ENCODE measurements around the gene KLHL41.
A peak's percentile ranks its signal among the peaks of the same experiment; 100 is the strongest.
"Not testable (repeated sequence)": the region's sequence is repeated elsewhere in the genome, so short reads cannot be mapped to it uniquely, and the experiment has no call there.

The KLHL41 gene

DNA sequence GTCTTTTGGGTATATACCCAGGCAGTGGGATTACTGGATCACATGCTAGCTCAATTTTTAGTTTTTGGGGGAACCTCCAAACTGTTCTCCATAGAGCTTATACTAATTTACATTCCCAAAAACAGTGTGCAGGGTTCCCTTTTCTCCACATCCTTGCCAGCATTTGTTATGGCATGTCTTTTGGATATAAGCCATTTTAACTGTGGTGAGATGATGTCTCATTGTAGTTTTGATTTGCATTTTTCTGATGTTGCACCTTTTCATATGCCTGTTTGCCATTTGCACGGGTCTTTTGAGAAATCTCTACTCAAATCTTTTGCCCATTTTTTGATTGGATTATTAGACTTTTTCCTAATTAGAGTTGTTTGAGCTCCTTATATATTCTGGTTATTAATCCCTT is 56.2 kb downstream of the KLHL41 start:
- FAIRE-seq (no peak), DNase-seq (ENCODE audit: extremely low spot score, insufficient read length, low read depth) (no peak)

DNA sequence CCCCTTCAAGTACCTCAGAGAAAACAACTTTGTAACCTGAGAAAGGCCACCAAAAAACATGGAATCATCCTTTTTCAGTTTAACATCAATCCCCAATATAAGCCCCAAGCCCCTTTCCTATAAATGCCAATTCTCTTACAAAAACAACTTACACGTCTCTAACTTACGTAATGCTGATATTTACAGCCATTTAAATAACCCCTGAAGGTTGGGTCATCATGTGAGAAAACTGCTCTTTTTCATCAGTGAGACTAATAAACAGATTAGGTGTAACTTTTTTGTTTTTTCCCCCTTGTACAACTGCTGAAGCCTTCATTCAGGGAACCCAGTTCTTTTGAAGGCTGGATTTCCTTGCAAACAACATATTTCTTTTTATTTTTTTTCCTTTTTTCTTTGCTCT is 60.4 kb downstream of the KLHL41 start:
- DNase-seq (ENCODE audit: extremely low spot score, insufficient read length, low read depth) (no peak), FAIRE-seq (no peak)

DNA sequence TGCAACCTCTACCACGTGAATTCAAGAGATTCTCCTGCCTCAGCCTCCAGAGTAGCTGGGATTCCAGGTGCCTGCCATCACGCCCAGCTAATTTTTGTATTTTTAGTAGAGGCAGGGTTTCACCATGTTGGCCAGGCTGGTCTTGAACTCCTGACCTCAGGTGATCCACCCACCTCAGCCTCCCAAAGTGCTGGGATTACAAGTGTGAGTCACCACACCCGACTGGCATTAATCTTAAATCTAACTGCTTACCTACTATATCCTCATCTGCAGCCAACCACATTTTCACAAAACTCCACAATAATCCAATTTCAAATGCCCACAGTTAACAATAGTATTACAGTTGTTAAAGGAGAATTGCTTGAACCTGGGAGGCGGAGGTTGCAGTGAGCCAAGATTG is 61.2 kb downstream of the KLHL41 start:
- FAIRE-seq; DNase-seq (ENCODE audit: extremely low spot score, insufficient read length, low read depth): not testable (repeated sequence)

DNA sequence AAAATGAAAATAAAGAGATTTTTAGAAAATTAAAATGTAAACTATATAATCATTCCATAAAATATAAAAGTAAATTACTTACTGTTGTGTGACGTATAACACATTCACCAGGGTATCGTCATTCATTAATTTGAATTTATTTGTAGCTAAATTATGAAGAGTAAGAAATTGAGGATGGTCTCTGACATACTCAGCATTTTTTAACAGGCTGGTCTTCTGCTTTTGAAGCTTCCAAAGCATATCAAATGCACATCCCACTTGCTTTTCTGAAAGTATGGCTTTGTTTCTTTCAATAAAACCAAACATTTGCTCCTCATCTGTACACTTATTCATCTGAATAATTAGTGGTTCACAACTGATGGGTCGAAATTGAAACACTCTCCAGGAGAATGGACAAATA is 62.1 kb downstream of the KLHL41 start:
- no peak for DNase-seq (ENCODE audit: extremely low spot score, insufficient read length, low read depth)
- FAIRE-seq, result no peak

DNA sequence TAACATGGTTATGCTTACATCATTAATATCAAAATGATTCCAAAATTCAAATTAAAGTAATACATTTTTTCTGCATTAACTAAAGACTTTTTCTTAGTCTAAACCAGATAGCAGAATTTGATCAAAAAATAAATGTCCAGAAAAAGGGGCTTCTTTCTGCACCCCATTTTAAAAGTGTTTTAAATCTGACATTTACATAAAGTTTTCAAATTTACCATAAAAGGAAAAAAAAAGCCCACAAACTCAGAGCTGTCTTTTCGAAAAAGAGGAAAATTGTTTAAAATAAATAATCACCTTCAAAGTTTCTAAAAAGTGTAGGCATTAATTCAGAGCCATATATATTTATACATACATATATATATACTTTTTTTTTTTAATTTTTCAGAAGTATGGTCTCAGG is 62.7 kb downstream of the KLHL41 start:
- no peak for DNase-seq (ENCODE audit: extremely low spot score, insufficient read length, low read depth)
- FAIRE-seq, result no peak

DNA sequence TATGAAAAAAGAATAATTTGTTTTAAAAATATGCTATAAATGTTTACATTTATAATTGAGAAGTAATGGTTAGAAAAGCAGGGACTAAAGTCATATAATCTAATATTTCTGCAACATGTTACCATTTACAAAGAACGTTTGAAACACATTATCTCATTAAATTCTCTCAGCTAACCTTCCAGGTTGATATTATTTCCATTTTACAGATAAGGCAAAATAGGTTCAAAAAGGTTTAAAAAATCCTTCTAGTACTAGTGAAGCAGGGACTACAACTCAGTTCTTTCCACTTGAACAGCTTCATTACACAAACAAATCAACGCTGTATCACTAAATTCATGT is 63.3 kb downstream of the KLHL41 start:
- DNase-seq (ENCODE audit: extremely low spot score, insufficient read length, low read depth) (no peak), FAIRE-seq (no peak)

DNA sequence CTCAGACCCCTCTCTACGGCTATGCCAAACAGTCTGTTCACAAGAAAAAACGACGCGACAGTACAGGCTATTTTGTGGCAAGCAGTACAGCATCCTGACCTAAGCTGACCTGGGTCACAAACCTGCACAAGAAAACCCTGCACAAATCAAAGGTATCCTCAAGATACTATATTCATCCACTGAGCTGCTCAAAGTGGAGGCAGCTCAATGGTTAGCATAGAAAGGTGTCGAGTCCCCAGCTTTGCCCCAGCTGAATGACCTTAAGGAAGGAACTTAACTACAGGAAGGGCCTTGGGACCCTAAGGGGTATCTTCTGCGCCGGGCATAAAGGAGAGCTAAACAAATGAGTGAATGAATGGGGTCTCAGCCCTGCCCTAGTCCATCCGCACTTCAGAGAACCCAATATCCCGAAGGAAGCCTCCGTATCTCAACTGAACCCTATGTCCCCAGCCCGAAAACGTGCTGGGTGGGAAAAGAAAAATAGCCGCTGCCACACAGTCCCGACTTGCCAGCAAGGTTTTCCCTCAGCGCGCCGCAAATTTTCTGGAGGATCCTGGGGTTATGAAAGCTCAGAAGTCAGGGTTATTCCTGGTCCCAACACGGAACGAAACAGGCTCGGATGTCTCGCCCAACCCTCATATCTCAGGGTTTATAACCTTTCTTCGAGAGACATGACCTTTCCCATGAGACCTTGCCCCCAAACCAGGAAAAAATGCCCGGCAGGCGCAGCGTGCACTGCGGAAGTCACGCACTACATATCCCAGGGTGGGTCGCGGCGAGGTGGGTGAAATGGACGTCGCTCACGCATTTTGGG is 63.9 kb downstream of the KLHL41 start, which contains the start of gene FASTKD1:
Gene FASTKD1 (minus strand): TSS at position 706 of the 814 bp plus-strand sequence. CDS start 1,836 bp downstream, outside the sequence.
- peak; percentile 71 for DNase-seq (ENCODE audit: extremely low spot score, insufficient read length, low read depth)
- FAIRE-seq, result peak; percentile 98

DNA sequence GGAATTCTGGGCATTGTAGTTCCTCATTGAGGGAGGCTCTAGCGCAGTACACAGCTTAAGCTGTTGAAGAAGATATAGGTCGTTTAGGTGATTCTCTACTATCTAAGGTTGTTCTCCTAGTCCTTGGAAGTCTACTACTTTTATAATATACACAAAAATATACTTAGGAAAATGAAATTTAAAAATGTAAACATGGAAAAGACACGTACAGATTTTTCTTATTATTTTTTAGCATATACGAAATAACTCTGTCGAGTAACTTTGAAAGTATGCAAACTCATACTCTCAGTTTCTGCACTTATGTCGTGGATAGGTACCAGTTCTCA is 64.4 kb downstream of the KLHL41 start:
- no peak for DNase-seq (ENCODE audit: extremely low spot score, insufficient read length, low read depth)
- FAIRE-seq, result no peak

DNA sequence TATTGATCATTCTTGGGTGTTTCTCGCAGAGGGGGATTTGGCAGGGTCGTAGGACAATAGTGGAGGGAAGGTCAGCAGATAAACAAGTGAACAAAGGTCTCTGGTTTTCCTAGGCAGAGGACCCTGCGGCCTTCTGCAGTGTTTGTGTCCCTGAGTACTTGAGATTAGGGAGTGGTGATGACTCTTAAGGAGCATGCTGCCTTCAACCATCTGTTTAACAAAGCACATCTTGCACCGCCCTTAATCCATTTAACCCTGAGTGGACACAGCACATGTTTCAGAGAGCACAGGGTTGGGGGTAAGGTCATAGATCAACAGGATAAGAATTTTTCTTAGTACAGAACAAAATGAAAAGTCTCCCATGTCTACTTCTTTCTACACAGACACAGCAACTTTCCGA is 65.0 kb downstream of the KLHL41 start:
- DNase-seq (ENCODE audit: extremely low spot score, insufficient read length, low read depth); FAIRE-seq: not testable (repeated sequence)

DNA sequence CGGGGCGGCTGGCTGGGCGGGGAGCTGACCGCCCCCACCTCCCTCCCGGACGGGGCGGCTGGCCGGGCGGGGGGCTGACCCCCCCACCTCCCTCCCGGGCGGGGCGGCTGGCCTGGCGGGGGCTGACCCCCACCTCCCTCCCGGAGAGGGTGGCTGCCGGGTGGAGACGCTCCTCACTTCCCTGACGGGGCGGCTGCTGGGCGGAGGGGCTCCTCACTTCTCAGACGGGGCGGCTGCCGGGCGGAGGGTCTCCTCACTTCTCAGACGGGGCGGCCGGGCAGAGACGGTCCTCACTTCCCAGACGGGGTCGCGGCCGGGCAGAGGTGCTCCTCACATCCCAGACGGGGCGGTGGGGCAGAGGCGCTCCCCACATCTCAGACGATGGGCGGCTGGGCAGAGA is 65.8 kb downstream of the KLHL41 start:
- not testable (repeated sequence) for FAIRE-seq; DNase-seq (ENCODE audit: extremely low spot score, insufficient read length, low read depth)
